Loucy (cell line): ENCODE results near the gene RAP1GAP2.

Experiments used
- H2AFZ ChIP-seq: fragments of 200-600 bp; sonication (generic); 2 replicates; pipeline ENCODE4 v1.6.0; 2016; ENCODE audit warnings: antibody characterized with exemption, mild to moderate bottlenecking, low read length, moderate library complexity
- H3F3A ChIP-seq: fragments of 200-600 bp; 2 replicates; pipeline ENCODE4 v1.6.0; 2016; ENCODE audit warnings: antibody characterized with exemption, low read depth, mild to moderate bottlenecking
- H3K27me3 ChIP-seq: fragments of 200-600 bp; sonication (generic); 2 replicates; pipeline ENCODE4 v1.6.1; 2014; ENCODE audit warnings: low read length, mild to moderate bottlenecking; ENCODE audit not compliant: insufficient read depth, poor library complexity, severe bottlenecking
- H3K36me3 ChIP-seq: fragments of 200-600 bp; sonication (generic); 2 replicates; pipeline ENCODE4 v1.6.1; 2016; ENCODE audit warnings: low read length; ENCODE audit not compliant: insufficient read depth
- H3K4me1 ChIP-seq: fragments of 200-600 bp; sonication (generic); 2 replicates; pipeline ENCODE4 v1.5.1; 2014; ENCODE audit warnings: low read length, mild to moderate bottlenecking; ENCODE audit not compliant: insufficient read depth, poor library complexity, severe bottlenecking
- H3K4me2 ChIP-seq: fragments of 200-600 bp; sonication (generic); 2 replicates; pipeline ENCODE4 v1.6.0; 2014; ENCODE audit warnings: antibody characterized with exemption, low read length, low read depth, mild to moderate bottlenecking; ENCODE audit not compliant: poor library complexity, severe bottlenecking
- H3K4me3 ChIP-seq: fragments of 200-600 bp; sonication (generic); 2 replicates; pipeline ENCODE4 v1.5.1; 2014; ENCODE audit warnings: low read length, mild to moderate bottlenecking, mixed read lengths; ENCODE audit not compliant: poor library complexity, severe bottlenecking
- H3K79me2 ChIP-seq: fragments of 200-600 bp; sonication (generic); 2 replicates; pipeline ENCODE4 v1.6.1; 2014; ENCODE audit warnings: low read length; ENCODE audit not compliant: insufficient read depth
- H3K9ac ChIP-seq: fragments of 200-600 bp; sonication (generic); 2 replicates; pipeline ENCODE4 v1.6.0; 2014; ENCODE audit warnings: mild to moderate bottlenecking, low read depth, low read length, moderate library complexity; ENCODE audit not compliant: poor library complexity, severe bottlenecking
- H3K9me2 ChIP-seq: fragments of 200-600 bp; sonication (generic); replicated peaks from 2 replicates; pipeline ENCODE4 v1.6.1; 2016; ENCODE audit warnings: low read depth, low read length, mixed read lengths
- H3K9me3 ChIP-seq: fragments of 200-600 bp; sonication (generic); 2 replicates; pipeline ENCODE4 v1.6.1; 2014; ENCODE audit warnings: mild to moderate bottlenecking, antibody characterized with exemption, low read length, low read depth; ENCODE audit not compliant: insufficient read depth
- H4K20me1 ChIP-seq: fragments of 200-600 bp; sonication (generic); 2 replicates; pipeline ENCODE4 v1.6.0; 2014; ENCODE audit warnings: antibody characterized with exemption, low read length, mild to moderate bottlenecking; ENCODE audit not compliant: insufficient read depth, poor library complexity, severe bottlenecking
- EZH2phosphoT487 ChIP-seq: fragments of 200-600 bp; IDR thresholded peaks from 2 replicates; pipeline ENCODE4 v1.6.1; 2018; ENCODE audit warnings: antibody characterized with exemption, mild to moderate bottlenecking, moderate library complexity, borderline replicate concordance
- TF ChIP-seq, protein P1 (sequence below): fragments of 200-600 bp; sonication (generic); conservative IDR thresholded peaks from 2 replicates; pipeline ENCODE4 v1.5.1; 2014; ENCODE audit warnings: mild to moderate bottlenecking, antibody characterized with exemption, low read length

RAP1GAP2 gene

DNA sequence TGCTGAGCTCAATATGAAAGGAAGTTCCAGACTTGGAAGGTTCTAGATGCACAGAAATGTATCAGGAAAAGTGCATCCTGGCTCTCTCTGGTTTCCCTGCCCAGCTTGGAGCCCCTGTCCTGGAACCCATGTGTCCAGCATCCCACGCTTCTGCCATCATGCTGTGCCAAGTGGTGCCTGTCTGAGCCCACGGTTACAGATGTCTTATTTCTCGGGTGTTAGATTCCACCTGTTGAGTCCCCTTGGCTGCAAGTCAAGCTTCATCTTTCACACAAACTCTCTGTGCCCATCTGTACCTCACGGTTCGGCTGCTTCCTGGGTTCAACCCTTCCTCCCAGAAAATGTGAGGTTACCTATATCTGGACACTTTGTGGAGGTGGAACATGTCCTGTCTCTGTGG lies 244.6 kb downstream of the RAP1GAP2 start:
- Histone ChIP-seq H3K79me2 (no peaks in the 10 kb centered on the region), H3K9me3 (peaks cover 5% of the 10 kb centered on the region; the same call in 1 of the 2 replicates), H2AFZ (no peak overlapping the region), H4K20me1 (no peaks in the 10 kb centered on the region), H3K27me3 (no peaks in the 10 kb centered on the region), H3K36me3 (peaks cover 4% of the 10 kb centered on the region; the same call in 1 of the 2 replicates), H3F3A (no peaks in the 10 kb centered on the region), H3K9ac (no peak overlapping the region), H3K4me3 (no peak overlapping the region), H3K4me2 (no peak overlapping the region), H3K4me1 (peaks cover 4% of the 10 kb centered on the region), H3K9me2 (no peaks in the 10 kb centered on the region)
- TF ChIP-seq, protein P1, sequence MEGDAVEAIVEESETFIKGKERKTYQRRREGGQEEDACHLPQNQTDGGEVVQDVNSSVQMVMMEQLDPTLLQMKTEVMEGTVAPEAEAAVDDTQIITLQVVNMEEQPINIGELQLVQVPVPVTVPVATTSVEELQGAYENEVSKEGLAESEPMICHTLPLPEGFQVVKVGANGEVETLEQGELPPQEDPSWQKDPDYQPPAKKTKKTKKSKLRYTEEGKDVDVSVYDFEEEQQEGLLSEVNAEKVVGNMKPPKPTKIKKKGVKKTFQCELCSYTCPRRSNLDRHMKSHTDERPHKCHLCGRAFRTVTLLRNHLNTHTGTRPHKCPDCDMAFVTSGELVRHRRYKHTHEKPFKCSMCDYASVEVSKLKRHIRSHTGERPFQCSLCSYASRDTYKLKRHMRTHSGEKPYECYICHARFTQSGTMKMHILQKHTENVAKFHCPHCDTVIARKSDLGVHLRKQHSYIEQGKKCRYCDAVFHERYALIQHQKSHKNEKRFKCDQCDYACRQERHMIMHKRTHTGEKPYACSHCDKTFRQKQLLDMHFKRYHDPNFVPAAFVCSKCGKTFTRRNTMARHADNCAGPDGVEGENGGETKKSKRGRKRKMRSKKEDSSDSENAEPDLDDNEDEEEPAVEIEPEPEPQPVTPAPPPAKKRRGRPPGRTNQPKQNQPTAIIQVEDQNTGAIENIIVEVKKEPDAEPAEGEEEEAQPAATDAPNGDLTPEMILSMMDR = no peak
- TF ChIP-seq EZH2phosphoT487 = no peak

DNA sequence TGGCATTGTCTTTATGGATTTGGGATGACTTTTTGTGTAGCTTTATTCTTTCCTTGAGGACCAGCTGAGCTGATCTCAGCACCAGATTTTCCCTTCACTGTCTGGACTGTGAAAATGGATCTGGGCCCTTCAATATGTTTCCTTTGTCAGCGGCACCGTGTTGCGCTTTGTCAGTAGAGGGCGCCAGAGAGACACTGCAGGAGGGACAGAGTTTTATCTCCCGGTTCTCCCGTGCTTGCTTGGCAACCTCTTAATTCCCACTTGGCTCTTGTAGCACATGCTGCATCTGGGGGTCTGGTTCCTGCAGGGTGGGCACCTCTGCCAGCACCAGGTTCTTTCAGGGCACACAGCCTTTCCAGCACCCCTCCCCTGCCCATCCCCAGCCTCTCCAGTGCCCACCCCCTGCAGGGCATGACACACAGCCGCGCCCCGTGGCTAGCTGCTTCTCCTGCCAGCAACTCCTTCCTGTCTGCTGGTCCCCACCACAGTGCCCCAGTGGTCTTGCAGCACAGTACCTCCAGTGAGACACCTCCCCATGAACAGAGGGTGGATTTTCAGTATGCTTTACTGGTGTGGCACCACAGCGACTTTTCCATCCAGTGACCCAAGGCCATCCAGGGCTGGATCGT lies 247.6 kb downstream of the RAP1GAP2 start:
- no peaks in the 10 kb centered on the region for H3K27me3 ChIP-seq
- H3K9ac ChIP-seq = no peak overlapping the region
- peaks cover 5% of the 10 kb centered on the region; the same call in 1 of the 2 replicates for H3K9me3 ChIP-seq
- H3K4me1 ChIP-seq = peaks cover 13% of the 10 kb centered on the region
- no peaks in the 10 kb centered on the region for H3K9me2 ChIP-seq
- peaks cover 6% of the 10 kb centered on the region; the same call in 1 of the 2 replicates for H3F3A ChIP-seq
- no peak overlapping the region for H2AFZ ChIP-seq
- no peaks in the 10 kb centered on the region for H4K20me1 ChIP-seq
- no peaks in the 10 kb centered on the region for H3K79me2 ChIP-seq
- TF ChIP-seq, protein P1 = peak; percentile 68
- TF ChIP-seq EZH2phosphoT487 = no peak
- no peaks in the 10 kb centered on the region for H3K36me3 ChIP-seq
- H3K4me2 ChIP-seq = no peak overlapping the region
- no peak overlapping the region for H3K4me3 ChIP-seq

DNA sequence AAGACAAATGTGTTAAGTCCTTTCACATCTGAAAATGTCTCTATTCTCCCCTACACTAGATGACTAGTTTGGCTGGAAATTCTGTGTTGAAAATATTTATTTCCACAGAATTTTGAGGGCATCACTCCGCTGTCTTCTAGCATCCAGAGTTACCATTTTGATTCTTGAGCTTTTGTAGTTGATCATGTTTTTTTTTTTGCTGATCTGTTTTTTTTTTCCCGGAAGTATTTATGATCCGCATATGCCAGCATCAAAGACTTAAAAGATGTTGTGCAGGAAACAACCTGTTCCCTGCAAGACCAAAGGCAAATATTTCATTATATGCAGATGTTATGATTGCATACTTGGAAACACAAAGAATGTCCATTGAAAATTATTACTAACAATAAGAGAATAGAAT lies 250.5 kb downstream of the RAP1GAP2 start:
- H3K27me3 ChIP-seq = no peaks in the 10 kb centered on the region
- H3K4me3 ChIP-seq = no peak overlapping the region
- H4K20me1 ChIP-seq = no peaks in the 10 kb centered on the region
- no peak overlapping the region for H3K4me2 ChIP-seq
- no peak overlapping the region for H3K9ac ChIP-seq
- no peaks in the 10 kb centered on the region for H3K36me3 ChIP-seq
- H3K79me2 ChIP-seq = no peaks in the 10 kb centered on the region
- no peak overlapping the region for H2AFZ ChIP-seq
- H3K9me3 ChIP-seq = peaks cover 5% of the 10 kb centered on the region; the same call in 1 of the 2 replicates
- H3F3A ChIP-seq = peaks cover 6% of the 10 kb centered on the region; the same call in 1 of the 2 replicates
- H3K9me2 ChIP-seq = no peaks in the 10 kb centered on the region
- no peak for TF ChIP-seq EZH2phosphoT487
- TF ChIP-seq, protein P1 = no peak
- H3K4me1 ChIP-seq = peaks cover 16% of the 10 kb centered on the region
